Astrocyte of the spinal cord (primary cell): ENCODE results near the gene SELENON.
A peak's percentile ranks its signal among the peaks of the same experiment; 100 is the strongest.

Experiments
- DNase-seq: peaks from one replicate; pipeline ENCODE4 v3.0.0; 2011; ENCODE audit warnings: low read depth, low spot score
- H3K4me3 ChIP-seq: 2 replicates; pipeline ENCODE4 v1.5.1; 2011; ENCODE audit warnings: low read depth, mild to moderate bottlenecking, low read length, moderate library complexity
- CTCF ChIP-seq: IDR thresholded peaks from 2 replicates; pipeline ENCODE4 v1.5.1; 2012; ENCODE audit warnings: low read depth, mild to moderate bottlenecking, low read length, inconsistent platforms
- in situ Hi-C: cut with HindIII; loops from 2 replicates; pipeline ENCODE4 v1.10.0; 2017; ENCODE audit warnings: low sequenced_read_pairs

Gene SELENON

DNA sequence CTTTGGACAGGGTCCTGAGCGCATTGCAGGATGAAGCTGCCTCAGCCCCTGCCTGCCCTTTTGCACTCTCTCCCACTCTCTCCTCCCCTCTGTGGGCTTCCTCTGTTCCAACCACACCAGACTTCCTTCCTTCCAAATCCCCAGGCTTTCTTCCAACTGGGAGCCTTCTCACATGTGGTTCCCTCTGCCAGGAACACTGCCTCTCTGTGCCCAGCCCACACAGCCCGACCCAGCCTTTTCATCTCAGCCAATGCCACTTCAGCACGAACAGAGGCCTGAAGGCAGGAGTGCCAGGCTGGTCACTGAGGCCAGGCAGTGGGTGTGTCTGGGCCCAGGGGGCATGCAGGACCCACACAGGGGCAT lies 5.9 kb downstream of the SELENON start:
- no peak for TF ChIP-seq CTCF
- DNase-seq = peak; percentile 23
- in situ Hi-C loops = no loop called here
- H3K4me3 ChIP-seq = no peak overlapping the region

GRCh38 chr1:25806418-25806817 lies 6.4 kb downstream of the SELENON start:
- DNase-seq = peak; percentile 43
- TF ChIP-seq CTCF = no peak

DNA sequence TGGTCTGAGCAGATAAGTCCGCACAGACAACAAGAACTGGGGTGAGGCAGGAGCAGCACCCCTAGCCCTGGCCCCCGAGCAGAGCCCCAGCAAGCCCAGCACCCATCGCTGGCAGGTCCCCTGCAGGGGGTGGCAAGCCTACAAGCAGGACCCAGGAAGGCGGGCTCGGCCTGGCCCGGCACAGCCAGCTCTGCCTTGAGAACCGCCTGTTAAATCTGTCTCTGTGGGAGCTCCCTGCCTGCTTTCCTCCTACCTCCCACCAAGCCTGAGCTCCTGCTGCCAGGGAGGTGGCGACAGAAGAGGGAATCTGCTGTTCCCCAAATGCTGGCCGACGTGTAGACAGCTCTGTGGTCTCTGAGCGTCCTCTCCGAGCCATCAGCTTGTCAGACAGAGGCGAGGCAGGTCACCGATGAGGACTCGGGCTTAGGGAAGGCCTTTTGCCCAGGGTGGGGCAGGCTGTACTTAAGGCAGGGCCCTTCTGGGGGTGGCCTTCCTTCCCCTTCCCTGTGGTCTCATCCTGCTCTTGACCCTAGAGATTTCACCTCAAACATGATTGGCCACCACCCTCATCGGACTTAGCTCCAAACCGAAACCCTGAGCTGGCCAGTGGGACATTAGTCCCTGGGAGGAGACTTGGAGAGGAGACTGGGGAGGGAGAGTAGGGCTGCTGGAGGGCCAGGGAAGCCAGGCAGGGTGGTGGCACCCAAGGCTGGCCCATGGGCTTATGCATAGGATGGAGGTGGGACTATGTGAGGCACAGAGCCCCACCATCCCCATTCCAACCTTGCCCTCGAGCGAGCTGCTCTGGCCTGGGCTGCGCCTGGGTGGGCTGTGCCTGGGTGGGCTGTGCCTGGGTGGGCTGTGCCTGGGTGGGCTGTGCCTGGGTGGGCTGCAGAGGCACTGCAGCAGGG lies 7.7 kb downstream of the SELENON start:
- H3K4me3 ChIP-seq = no peak overlapping the region
- DNase-seq = no peak
- in situ Hi-C loops = no loop called here
- TF ChIP-seq CTCF = no peak

More at GRCh38 chr1:25806418-25806817, 6.4 kb downstream of the SELENON start:
- in situ Hi-C loops = no loop called here
- H3K4me3 ChIP-seq = no peak overlapping the region

- in situ Hi-C loops = no loop called here
- DNase-seq = no peak
- no peak for TF ChIP-seq CTCF
- no peak overlapping the region for H3K4me3 ChIP-seq
Measured at GRCh38 chr1:25808481-25809244, 8.7 kb downstream of the SELENON start.

DNA sequence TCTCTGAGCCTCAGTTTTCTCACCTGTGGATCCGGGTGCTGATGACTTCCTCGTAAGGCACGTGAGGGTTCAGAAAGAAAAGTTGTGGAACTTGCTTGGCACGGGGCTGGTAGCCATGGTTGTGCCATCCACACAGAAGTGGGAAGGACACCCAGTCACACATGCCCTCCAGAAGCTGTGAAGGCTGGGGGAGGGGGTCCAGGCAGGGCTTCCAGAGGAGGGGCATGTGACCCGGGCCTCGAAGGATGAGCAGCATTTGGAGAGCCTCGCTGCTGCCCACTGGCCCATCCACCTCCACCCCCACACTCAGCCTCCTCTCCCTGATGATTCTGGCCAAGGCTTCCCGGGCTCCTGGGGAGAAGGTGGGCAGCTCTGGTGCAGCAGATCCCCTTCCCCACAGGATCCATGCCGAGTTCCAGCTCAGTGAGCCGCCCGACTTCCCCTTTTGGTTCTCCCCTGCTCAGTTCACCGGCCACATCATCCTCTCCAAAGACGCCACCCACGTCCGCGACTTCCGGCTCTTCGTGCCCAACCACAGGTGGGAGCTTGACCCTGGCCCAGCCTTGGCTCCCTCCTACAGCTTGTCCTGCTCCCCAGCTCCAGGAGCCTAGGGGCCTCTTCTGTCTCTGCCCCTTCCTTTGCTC lies 9.4 kb downstream of the SELENON start:
- in situ Hi-C loops = no loop called here
- no peak for TF ChIP-seq CTCF
- DNase-seq = no peak
- no peak overlapping the region for H3K4me3 ChIP-seq

- in situ Hi-C loops = no loop called here
- peak; percentile 4 for TF ChIP-seq CTCF
- H3K4me3 ChIP-seq = no peak overlapping the region
- DNase-seq = no peak
Measured at GRCh38 chr1:25809929-25810328, 9.9 kb downstream of the SELENON start.
